Loucy (cell line): ENCODE measurements around the gene WDR74.

Experiments
- H2AFZ ChIP-seq: fragments of 200-600 bp; sonication (generic); 2 replicates; pipeline ENCODE4 v1.6.0; 2016; ENCODE audit warnings: antibody characterized with exemption, mild to moderate bottlenecking, low read length, moderate library complexity
- H3F3A ChIP-seq: fragments of 200-600 bp; 2 replicates; pipeline ENCODE4 v1.6.0; 2016; ENCODE audit warnings: antibody characterized with exemption, low read depth, mild to moderate bottlenecking
- H3K27me3 ChIP-seq: fragments of 200-600 bp; sonication (generic); 2 replicates; pipeline ENCODE4 v1.6.1; 2014; ENCODE audit warnings: low read length, mild to moderate bottlenecking; ENCODE audit not compliant: insufficient read depth, poor library complexity, severe bottlenecking
- H3K36me3 ChIP-seq: fragments of 200-600 bp; sonication (generic); 2 replicates; pipeline ENCODE4 v1.6.1; 2016; ENCODE audit warnings: low read length; ENCODE audit not compliant: insufficient read depth
- H3K4me1 ChIP-seq: fragments of 200-600 bp; sonication (generic); 2 replicates; pipeline ENCODE4 v1.5.1; 2014; ENCODE audit warnings: low read length, mild to moderate bottlenecking; ENCODE audit not compliant: insufficient read depth, poor library complexity, severe bottlenecking
- H3K4me2 ChIP-seq: fragments of 200-600 bp; sonication (generic); 2 replicates; pipeline ENCODE4 v1.6.0; 2014; ENCODE audit warnings: antibody characterized with exemption, low read length, low read depth, mild to moderate bottlenecking; ENCODE audit not compliant: poor library complexity, severe bottlenecking
- H3K4me3 ChIP-seq: fragments of 200-600 bp; sonication (generic); 2 replicates; pipeline ENCODE4 v1.5.1; 2014; ENCODE audit warnings: low read length, mild to moderate bottlenecking, mixed read lengths; ENCODE audit not compliant: poor library complexity, severe bottlenecking
- H3K79me2 ChIP-seq: fragments of 200-600 bp; sonication (generic); 2 replicates; pipeline ENCODE4 v1.6.1; 2014; ENCODE audit warnings: low read length; ENCODE audit not compliant: insufficient read depth
- H3K9ac ChIP-seq: fragments of 200-600 bp; sonication (generic); 2 replicates; pipeline ENCODE4 v1.6.0; 2014; ENCODE audit warnings: mild to moderate bottlenecking, low read depth, low read length, moderate library complexity; ENCODE audit not compliant: poor library complexity, severe bottlenecking
- H3K9me2 ChIP-seq: fragments of 200-600 bp; sonication (generic); replicated peaks from 2 replicates; pipeline ENCODE4 v1.6.1; 2016; ENCODE audit warnings: low read depth, low read length, mixed read lengths
- H3K9me3 ChIP-seq: fragments of 200-600 bp; sonication (generic); 2 replicates; pipeline ENCODE4 v1.6.1; 2014; ENCODE audit warnings: mild to moderate bottlenecking, antibody characterized with exemption, low read length, low read depth; ENCODE audit not compliant: insufficient read depth
- H4K20me1 ChIP-seq: fragments of 200-600 bp; sonication (generic); 2 replicates; pipeline ENCODE4 v1.6.0; 2014; ENCODE audit warnings: antibody characterized with exemption, low read length, mild to moderate bottlenecking; ENCODE audit not compliant: insufficient read depth, poor library complexity, severe bottlenecking
- CTCF ChIP-seq: fragments of 200-600 bp; sonication (generic); conservative IDR thresholded peaks from 2 replicates; pipeline ENCODE4 v1.5.1; 2014; ENCODE audit warnings: mild to moderate bottlenecking, antibody characterized with exemption, low read length
- EZH2phosphoT487 ChIP-seq: fragments of 200-600 bp; IDR thresholded peaks from 2 replicates; pipeline ENCODE4 v1.6.1; 2018; ENCODE audit warnings: antibody characterized with exemption, mild to moderate bottlenecking, moderate library complexity, borderline replicate concordance

WDR74 gene

GRCh38 chr11:62816557-62816956 is 22.8 kb downstream of the WDR74 start:
- H3K36me3 ChIP-seq: no peaks in the 10 kb centered on the region; the same call in 1 of the 2 replicates
- H3K79me2 ChIP-seq: no peaks in the 10 kb centered on the region
- no peak overlapping the region for H3K9ac ChIP-seq
- H3K4me3 ChIP-seq: no peak overlapping the region
- H4K20me1 ChIP-seq: no peaks in the 10 kb centered on the region
- no peaks in the 10 kb centered on the region for H3K4me1 ChIP-seq
- H3K9me2 ChIP-seq: no peaks in the 10 kb centered on the region
- H3K27me3 ChIP-seq: no peaks in the 10 kb centered on the region
- H3K9me3 ChIP-seq: no peaks in the 10 kb centered on the region
- no peak overlapping the region for H2AFZ ChIP-seq
- no peak overlapping the region for H3K4me2 ChIP-seq
- no peaks in the 10 kb centered on the region for H3F3A ChIP-seq
- no peak for TF ChIP-seq EZH2phosphoT487
- TF ChIP-seq CTCF: no peak

GRCh38 chr11:62811659-62812058 is 27.7 kb downstream of the WDR74 start:
- TF ChIP-seq CTCF (no peak), EZH2phosphoT487 (no peak)

GRCh38 chr11:62810748-62811147 is 28.6 kb downstream of the WDR74 start:
- Histone ChIP-seq H3K79me2 (no peaks in the 10 kb centered on the region), H3F3A (no peaks in the 10 kb centered on the region), H4K20me1 (no peaks in the 10 kb centered on the region), H3K4me3 (no peak overlapping the region), H3K4me2 (no peak overlapping the region), H3K9ac (no peak overlapping the region), H3K9me2 (no peaks in the 10 kb centered on the region), H3K9me3 (no peaks in the 10 kb centered on the region), H3K4me1 (no peaks in the 10 kb centered on the region), H2AFZ (no peak overlapping the region), H3K36me3 (no peaks in the 10 kb centered on the region), H3K27me3 (no peaks in the 10 kb centered on the region)
- TF ChIP-seq EZH2phosphoT487 (no peak), CTCF (no peak)

More at GRCh38 chr11:62811659-62812058, 27.7 kb downstream of the WDR74 start:
- Histone ChIP-seq H3K9me3 (no peaks in the 10 kb centered on the region), H3K9ac (no peak overlapping the region), H3K27me3 (no peaks in the 10 kb centered on the region), H4K20me1 (no peaks in the 10 kb centered on the region), H3F3A (no peaks in the 10 kb centered on the region), H3K4me3 (no peak overlapping the region), H3K4me1 (no peaks in the 10 kb centered on the region), H3K9me2 (no peaks in the 10 kb centered on the region), H3K36me3 (no peaks in the 10 kb centered on the region), H3K4me2 (no peak overlapping the region), H2AFZ (no peak overlapping the region), H3K79me2 (no peaks in the 10 kb centered on the region)
